ENCODE results near the gene C2CD3. TPM values are rescaled to one million over a fixed set of nuclear protein-coding genes. Genes with fewer than 3 reads are reported as not detected.

Gene C2CD3
- total and polyA plus RNA-seq, 2 of the 4 experiments (the other 2 are of a cell fraction): 11.1 to 19.2 TPM

DNA sequence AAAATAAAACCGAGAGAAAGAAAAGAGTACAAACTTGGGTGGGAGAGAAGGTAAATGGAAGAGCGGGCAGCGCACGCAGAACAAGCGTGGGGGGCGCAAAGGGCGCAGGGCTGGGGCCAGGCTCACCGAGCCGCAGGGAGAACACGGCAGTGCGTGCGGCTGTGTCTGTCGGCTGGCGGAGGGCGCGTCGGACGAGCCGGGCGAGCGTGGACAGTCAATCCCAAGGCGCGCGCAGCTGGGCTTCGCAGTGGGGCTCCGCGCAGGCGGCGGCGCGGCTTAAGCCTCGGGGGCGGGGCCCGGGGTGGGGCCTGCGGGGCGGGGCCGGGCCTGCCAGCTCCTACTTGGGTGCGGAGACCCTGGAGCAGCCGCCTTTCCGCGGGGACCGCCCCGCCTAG is 188.2 kb downstream of the C2CD3 start, which contains the start of gene UCP2:
Gene UCP2, minus strand, starts transcription at position 249 of the 395 bp plus-strand sequence. CDS start 4,465 bp downstream, outside the sequence.
- Histone ChIP-seq H3K18ac (ENCODE audit: low read depth, low read length) (0 out of 2 replicates have a peak within 1 kb of the TSS, but pooled peaks have one; percentile 0), H2AK5ac (ENCODE audit: low read depth, low read length) (peak within 1 kb of the TSS; percentile 16; the same call in 1 of the 2 replicates), H2AK9ac (replicated peaks; ENCODE audit: low read depth, low read length, poor library complexity) (peak within 1 kb of the TSS; percentile 94), H3K56ac (ENCODE audit: extremely low read depth, insufficient read depth, low read length) (peak within 1 kb of the TSS; percentile 25; the same call in 1 of the 2 replicates), H4K91ac (ENCODE audit: insufficient read depth, low read depth, low read length) (peak within 1 kb of the TSS; percentile 91), H3K9me3 (ENCODE audit: control insufficient read depth, insufficient read depth, low read length) (no peaks in the 10 kb centered on the region), H3K27ac (ENCODE audit: insufficient read depth, low read length) (peak within 1 kb of the TSS; percentile 29), H3K23ac (ENCODE audit: low read depth, low read length) (peak within 1 kb of the TSS; percentile 44; the same call in 1 of the 2 replicates), H4K20me1 (ENCODE audit: insufficient read depth, low read length) (peaks cover 3% of the 10 kb centered on the region; the same call in 1 of the 2 replicates), H3K4ac (ENCODE audit: low read depth, low read length) (peak within 1 kb of the TSS; percentile 59), H3K27me3 (ENCODE audit: control insufficient read depth, insufficient read depth, low read length) (no peaks in the 10 kb centered on the region), H2BK15ac (ENCODE audit: low read depth, low read length) (peak within 1 kb of the TSS; percentile 63; the same call in 1 of the 3 replicates), H2BK120ac (ENCODE audit: low read depth, low read length) (peak within 1 kb of the TSS; percentile 27; the same call in 1 of the 2 replicates), H4K5ac (ENCODE audit: low read depth, low read length) (peak within 1 kb of the TSS; percentile 1; the same call in 1 of the 2 replicates), H3K9ac (ENCODE audit: low read depth, low read length) (peak within 1 kb of the TSS; percentile 31; the same call in 1 of the 2 replicates), H3K4me1 (ENCODE audit: control insufficient read depth, insufficient read depth, low read length) (no peaks in the 10 kb centered on the region; the same call in 1 of the 2 replicates), H3K36me3 (ENCODE audit: control insufficient read depth, insufficient read depth, low read length) (no peaks in the 10 kb centered on the region), H3K79me1 (ENCODE audit: low read depth in 1 of 2, low read length in 2 of 2) (0 out of 4 replicates have a peak, but pooled peaks cover 0 to 10% of the 10 kb centered on the region in 2 experiments), H3K9me1 (ENCODE audit: insufficient read depth, low read length) (peaks cover 9% of the 10 kb centered on the region; the same call in 1 of the 2 replicates), H2BK20ac (ENCODE audit: low read depth, low read length) (no peak within 1 kb of the TSS), H3K14ac (replicated peaks; ENCODE audit: low read depth, low read length) (peak within 1 kb of the TSS; percentile 54), H2AFZ (replicated peaks; ENCODE audit: low read length, poor library complexity) (peak within 1 kb of the TSS; percentile 99), H4K8ac (ENCODE audit: low read depth in 2 of 2, low read length in 2 of 2) (peak within 1 kb of the TSS; percentile 38 to 89), H2BK5ac (ENCODE audit: low read depth, low read length, poor library complexity, severe bottlenecking) (peak within 1 kb of the TSS; percentile 49), H3K4me2 (ENCODE audit: low read depth, low read length) (peak within 1 kb of the TSS; percentile 82), H3K4me3 (ENCODE audit: insufficient read depth, low read depth, low read length) (peak within 1 kb of the TSS; percentile 58)
- intact Hi-C loops (cut with micrococcal nuclease) (loop anchor here (10.0 kb wide), 1 partner anchor 332 kb away; the partner anchor contains the start of gene P4HA3), dilution Hi-C loops (cut with HindIII; ENCODE audit: low sequenced_read_pairs, unreplicated experiment) (no loop called here), in situ Hi-C loops (cut with MboI; ENCODE audit: low sequenced_read_pairs) (no loop called here)
- POLR2A ChIA-PET (ENCODE audit: unreplicated experiment): no interaction called here
- 0% methylated on average over 12 of the region's 43 CpGs; no CpG with 5 or more reads in 1 of the 2 experiments for WGBS, 2 experiments (ENCODE audit: extremely low coverage in 2 of 2, insufficient read length in 1 of 2)
- TF ChIP-seq SMC3 (IDR thresholded peaks at IDR 0.05; ENCODE audit: low read depth, low read length): no peak
- no peak for TF ChIP-seq CHD1 (IDR thresholded peaks at IDR 0.05; ENCODE audit: low read depth, low read length)
- no peak for TF ChIP-seq NFE2L2 (IDR thresholded peaks at IDR 0.05; ENCODE audit: low read depth, low read length)
- TF ChIP-seq, protein P1, sequence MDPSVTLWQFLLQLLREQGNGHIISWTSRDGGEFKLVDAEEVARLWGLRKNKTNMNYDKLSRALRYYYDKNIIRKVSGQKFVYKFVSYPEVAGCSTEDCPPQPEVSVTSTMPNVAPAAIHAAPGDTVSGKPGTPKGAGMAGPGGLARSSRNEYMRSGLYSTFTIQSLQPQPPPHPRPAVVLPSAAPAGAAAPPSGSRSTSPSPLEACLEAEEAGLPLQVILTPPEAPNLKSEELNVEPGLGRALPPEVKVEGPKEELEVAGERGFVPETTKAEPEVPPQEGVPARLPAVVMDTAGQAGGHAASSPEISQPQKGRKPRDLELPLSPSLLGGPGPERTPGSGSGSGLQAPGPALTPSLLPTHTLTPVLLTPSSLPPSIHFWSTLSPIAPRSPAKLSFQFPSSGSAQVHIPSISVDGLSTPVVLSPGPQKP (IDR thresholded peaks at IDR 0.05; ENCODE audit: borderline replicate concordance, low read depth, low read length): no peak
- BruUV-seq (replicated peaks): no TSS peak
- ATAC-seq (ENCODE audit: low read depth) (peak; percentile 94), DNase-seq (peak; percentile 73)
- CTCF ChIA-PET: interaction anchor here (0.9 kb wide), 1 partner anchor 12 kb away, joined by 3 read pairs; no protein-coding TSS in a partner anchor
